Cardiac ventricle fibroblast (primary cell): ENCODE data around the gene MAP2. TPM values are rescaled to one million over a fixed set of nuclear protein-coding genes. Genes with fewer than 3 reads are reported as not detected.

Experiments
- total RNA-seq: library from RNA; depleted of rRNA; stranded (reverse); fragments of >200 nt; gene quantifications from 2 replicates; pipeline ENCODE4 v1.2.3, GENCODE V29; 2015

MAP2 gene
- 5.8 and 6.0 TPM in 2 replicates for total RNA-seq

GRCh38 chr2:209423562-209424198, at the start of gene MAP2:
MAP2 (plus strand) TSS chr2:209424047; CDS start chr2:209653171, 229,124 bp downstream.

GRCh38 chr2:209771474-209772289, 347.8 kb downstream of the MAP2 start, which contains the start of gene UNC80:
UNC80 (plus strand) TSS chr2:209771832; CDS start chr2:209772073, 241 bp downstream.

